Neural cell (in vitro differentiated cells): ENCODE measurements around the gene EBF3.

Experiments used
- EP300 ChIP-seq: fragments of 450-650 bp; conservative IDR thresholded peaks from 2 replicates; pipeline ENCODE4 v1.6.1; 2014; ENCODE audit warnings: antibody characterized with exemption, mild to moderate bottlenecking, moderate library complexity; ENCODE audit not compliant: poor library complexity, severe bottlenecking
- EZH2 ChIP-seq: fragments of 200-600, 300-800 bp; shearing (Covaris generic), sonication (generic); IDR thresholded peaks from 2 replicates; pipeline ENCODE4 v1.6.1; 2014; ENCODE audit warnings: antibody characterized with exemption, low read length, borderline replicate concordance, mild to moderate bottlenecking; ENCODE audit not compliant: insufficient read depth, poor library complexity, severe bottlenecking
- MXI1 ChIP-seq: fragments of 450-650 bp; conservative IDR thresholded peaks from 2 replicates; pipeline ENCODE4 v1.6.1; 2014; ENCODE audit warnings: antibody characterized with exemption, mild to moderate bottlenecking; ENCODE audit not compliant: poor library complexity, severe bottlenecking
- POLR2AphosphoS5 ChIP-seq: IDR thresholded peaks from 2 replicates; pipeline ENCODE4 v1.6.1; 2012
- RAD21 ChIP-seq: fragments of 450-650 bp; conservative IDR thresholded peaks from 2 replicates; pipeline ENCODE4 v1.6.1; 2014; ENCODE audit warnings: antibody characterized with exemption, mild to moderate bottlenecking, moderate library complexity
- REST ChIP-seq: IDR thresholded peaks from 2 replicates; pipeline ENCODE4 v1.6.1; 2012; ENCODE audit warnings: borderline replicate concordance
- SMC3 ChIP-seq: fragments of 450-650 bp; conservative IDR thresholded peaks from 2 replicates; pipeline ENCODE4 v1.6.1; 2014; ENCODE audit warnings: antibody characterized with exemption, mild to moderate bottlenecking, moderate library complexity; ENCODE audit not compliant: poor library complexity
- TAF1 ChIP-seq: IDR thresholded peaks from 2 replicates; pipeline ENCODE4 v1.6.1; 2012; ENCODE audit warnings: low read depth
- TF ChIP-seq, protein P1 (sequence below): fragments of 450-650 bp; IDR thresholded peaks from 2 replicates; pipeline ENCODE4 v1.5.1; 2014; ENCODE audit warnings: antibody characterized with exemption, mild to moderate bottlenecking, moderate library complexity; ENCODE audit not compliant: poor library complexity, severe bottlenecking

GRCh38 chr10:129999140-129999539, 35.1 kb upstream of the EBF3 start:
- TF ChIP-seq, protein P1, sequence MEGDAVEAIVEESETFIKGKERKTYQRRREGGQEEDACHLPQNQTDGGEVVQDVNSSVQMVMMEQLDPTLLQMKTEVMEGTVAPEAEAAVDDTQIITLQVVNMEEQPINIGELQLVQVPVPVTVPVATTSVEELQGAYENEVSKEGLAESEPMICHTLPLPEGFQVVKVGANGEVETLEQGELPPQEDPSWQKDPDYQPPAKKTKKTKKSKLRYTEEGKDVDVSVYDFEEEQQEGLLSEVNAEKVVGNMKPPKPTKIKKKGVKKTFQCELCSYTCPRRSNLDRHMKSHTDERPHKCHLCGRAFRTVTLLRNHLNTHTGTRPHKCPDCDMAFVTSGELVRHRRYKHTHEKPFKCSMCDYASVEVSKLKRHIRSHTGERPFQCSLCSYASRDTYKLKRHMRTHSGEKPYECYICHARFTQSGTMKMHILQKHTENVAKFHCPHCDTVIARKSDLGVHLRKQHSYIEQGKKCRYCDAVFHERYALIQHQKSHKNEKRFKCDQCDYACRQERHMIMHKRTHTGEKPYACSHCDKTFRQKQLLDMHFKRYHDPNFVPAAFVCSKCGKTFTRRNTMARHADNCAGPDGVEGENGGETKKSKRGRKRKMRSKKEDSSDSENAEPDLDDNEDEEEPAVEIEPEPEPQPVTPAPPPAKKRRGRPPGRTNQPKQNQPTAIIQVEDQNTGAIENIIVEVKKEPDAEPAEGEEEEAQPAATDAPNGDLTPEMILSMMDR = no peak
- TF ChIP-seq POLR2AphosphoS5 (no peak), EP300 (no peak), TAF1 (no peak), MXI1 (no peak), RAD21 (no peak), REST (no peak), EZH2 (no peak), SMC3 (no peak)
